NCI-H128 (cell line): ENCODE measurements around the gene PRSS1.
"Not testable (repeated sequence)": the region's sequence is repeated elsewhere in the genome, so short reads cannot be mapped to it uniquely, and the experiment has no call there.

Experiments
- DNase-seq: peaks from one replicate; lab custom pipeline; 2025; ENCODE audit not compliant: unreplicated experiment; lab: John Stamatoyannopoulos, UW

PRSS1 gene

DNA sequence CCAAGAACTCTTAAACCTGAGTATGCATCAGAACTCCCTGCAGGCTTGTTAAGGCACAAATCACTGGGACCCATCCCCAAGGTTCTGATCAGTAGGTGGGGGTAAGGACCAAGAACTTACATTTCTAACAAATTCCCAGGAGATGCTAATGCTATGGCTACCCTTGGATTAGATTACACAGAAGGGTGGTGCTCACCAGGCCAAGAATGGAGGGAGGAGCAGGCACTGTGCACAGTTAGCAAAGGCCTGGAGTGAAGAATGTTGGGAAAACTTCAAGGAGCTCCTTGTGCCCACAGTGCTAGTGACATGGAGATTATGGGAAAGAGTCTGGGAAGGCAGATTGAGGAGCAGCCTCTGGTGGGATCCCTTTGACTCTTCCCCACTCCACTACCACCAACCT is 23.4 kb downstream of the PRSS1 start:
- no peak for DNase-seq

GRCh38 chr7:142773230-142773629 is 24.0 kb downstream of the PRSS1 start:
- DNase-seq, result no peak

- no peak for DNase-seq
Measured at GRCh38 chr7:142773937-142774744, 24.9 kb downstream of the PRSS1 start.

GRCh38 chr7:142774826-142775225 is 25.6 kb downstream of the PRSS1 start:
- DNase-seq, result no peak

DNA sequence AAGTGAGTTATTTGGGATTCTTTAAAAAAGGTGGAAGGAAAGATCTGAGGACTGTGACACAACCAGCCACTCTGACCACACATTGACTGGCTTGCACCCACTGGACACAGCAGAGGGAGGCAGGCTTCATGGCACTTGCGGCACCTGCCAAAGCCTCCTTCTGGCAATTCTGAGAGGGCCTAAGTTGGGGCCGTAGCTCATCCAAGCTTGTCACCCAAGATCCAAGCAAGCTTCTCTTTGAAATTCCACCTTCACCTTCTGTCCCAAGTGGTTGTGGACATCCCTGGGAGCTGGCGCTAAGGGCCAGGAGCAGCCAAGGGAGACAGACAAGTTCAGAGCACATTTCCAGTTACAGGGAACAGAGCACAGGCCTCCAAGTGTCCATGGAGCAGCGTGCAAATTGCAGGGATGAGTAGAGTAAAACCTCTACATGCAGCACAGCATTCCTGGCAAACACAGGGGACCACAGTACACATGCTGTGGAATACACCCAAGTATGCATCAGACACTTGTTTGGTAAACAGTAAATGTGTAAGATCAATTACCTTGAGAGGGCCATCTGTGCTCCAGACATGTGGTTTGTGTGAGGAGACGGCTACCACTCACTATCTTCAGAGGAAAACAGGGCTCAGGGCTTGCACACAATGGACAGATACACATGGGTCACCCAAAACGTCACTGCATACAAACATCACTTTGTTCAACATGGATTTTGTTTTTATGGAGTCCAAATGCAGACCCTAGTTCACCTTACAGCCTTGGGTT is 26.3 kb downstream of the PRSS1 start:
- DNase-seq, result not testable (repeated sequence)

DNA sequence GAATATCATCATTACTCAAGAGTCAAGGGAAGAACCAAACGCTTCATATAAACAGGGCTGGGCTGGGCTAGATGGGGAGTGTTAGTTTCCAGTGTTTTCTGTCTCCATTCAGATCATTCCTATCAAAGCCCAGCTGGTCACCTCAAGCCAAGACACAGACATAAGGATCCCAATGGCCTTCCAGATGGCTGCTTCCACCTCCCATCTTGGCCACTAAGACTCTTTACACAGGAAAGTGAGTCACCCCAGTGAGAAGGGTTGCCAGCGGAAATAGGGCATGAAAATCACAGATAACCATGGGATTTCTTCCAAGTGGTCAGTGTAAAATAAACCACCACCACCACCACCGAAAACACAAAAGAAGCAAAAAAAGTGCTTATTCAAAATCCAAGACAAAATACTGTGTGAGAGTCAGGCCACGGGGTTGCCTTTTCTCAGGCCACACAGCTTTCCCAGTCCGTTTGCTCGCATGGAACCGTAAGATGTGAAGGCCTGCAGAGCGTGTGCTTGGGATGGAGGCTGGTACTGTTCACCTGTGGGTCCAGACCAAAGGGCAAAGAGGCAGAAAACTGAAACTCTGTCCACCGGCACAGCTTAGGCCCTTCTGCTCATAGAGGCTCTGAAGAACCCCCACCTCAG is 27.1 kb downstream of the PRSS1 start:
- no peak for DNase-seq

DNA sequence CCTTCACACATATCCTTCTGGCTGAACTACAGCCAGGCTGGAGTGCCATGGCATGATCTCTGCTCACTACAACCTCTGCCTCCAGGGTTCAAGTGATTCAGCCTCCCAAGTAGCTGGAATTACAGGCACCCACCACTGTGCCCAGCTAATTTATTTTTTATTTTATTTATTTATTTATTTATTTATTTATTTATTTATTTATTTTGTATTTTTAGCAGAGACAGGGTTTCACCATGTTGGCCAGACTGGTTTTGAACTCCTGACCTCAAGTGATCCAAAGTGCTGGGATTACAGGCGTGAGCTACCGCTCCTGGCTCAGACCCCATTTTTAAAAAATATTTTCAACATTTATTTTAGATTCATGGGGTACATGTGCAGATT is 27.6 kb downstream of the PRSS1 start:
- not testable (repeated sequence) for DNase-seq

GRCh38 chr7:142777318-142777717 is 28.0 kb downstream of the PRSS1 start:
- DNase-seq, result no peak

GRCh38 chr7:142782922-142783900 is 33.9 kb downstream of the PRSS1 start:
- DNase-seq, result peak; percentile 14

DNA sequence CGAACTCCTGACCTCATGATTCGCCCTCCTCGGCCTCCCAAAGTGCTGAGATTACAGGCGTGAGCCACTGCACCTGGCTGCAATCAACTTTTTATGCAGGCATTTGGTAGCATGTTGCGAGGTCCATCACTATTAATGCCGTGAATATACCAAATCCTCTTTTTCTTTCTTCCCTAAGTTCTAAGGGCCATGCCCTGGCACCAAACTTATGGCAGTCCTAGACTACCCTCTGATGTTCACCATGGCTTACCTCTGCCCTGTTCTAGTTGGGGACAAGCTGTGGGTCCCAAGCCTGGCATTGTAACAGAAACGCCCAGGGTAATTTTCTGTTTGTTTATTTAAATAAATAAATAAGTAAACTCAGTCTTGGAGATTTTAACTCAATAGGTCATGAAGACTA is 34.8 kb downstream of the PRSS1 start:
- DNase-seq, result no peak

DNA sequence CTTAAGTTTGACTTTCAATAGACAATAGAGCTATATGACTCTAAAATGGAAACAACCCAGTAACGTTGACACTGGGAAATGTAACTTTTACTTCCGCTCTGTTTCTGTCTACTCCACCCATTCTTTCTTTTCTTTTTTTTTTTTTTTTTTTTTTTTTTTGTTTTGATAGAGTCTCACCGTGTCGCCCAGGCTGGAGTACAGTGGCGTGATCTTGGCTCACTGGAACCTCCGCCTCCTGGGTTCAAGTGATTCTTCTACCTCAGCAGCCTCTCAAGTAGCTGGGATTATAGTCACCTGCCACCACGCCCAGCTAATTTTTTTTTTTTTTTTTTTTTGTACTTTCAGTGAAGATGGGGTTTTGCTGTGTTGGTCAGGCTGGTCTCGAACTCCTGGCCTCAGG is 35.4 kb downstream of the PRSS1 start:
- DNase-seq, result no peak

GRCh38 chr7:142785841-142786250 is 36.6 kb downstream of the PRSS1 start:
- DNase-seq, result no peak

DNA sequence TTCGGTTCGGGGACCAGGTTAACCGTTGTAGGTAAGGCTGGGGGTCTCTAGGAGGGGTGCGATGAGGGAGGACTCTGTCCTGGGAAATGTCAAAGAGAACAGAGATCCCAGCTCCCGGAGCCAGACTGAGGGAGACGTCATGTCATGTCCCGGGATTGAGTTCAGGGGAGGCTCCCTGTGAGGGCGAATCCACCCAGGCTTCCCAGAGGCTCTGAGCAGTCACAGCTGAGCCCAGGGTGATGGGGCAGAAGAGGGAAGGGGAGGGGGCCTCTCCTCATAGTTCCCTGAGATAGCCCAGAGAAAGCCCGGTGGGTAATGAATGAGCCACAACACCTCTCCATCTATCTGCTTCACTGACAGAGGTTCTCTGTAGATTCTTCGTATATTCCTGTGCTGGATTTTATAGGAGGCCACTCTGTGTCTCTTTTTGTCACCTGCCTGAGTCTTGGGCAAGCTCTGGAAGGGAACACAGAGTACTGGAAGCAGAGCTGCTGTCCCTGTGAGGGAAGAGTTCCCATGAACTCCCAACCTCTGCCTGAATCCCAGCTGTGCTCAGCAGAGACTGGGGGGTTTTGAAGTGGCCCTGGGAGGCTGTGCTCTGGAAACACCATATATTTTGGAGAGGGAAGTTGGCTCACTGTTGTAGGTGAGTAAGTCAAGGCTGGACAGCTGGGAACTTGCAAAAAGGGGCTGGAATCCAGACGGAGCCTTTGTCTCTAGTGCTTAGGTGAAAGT is 37.9 kb downstream of the PRSS1 start:
- DNase-seq, result no peak

- no peak for DNase-seq
Measured at GRCh38 chr7:142787783-142788182, 38.5 kb downstream of the PRSS1 start.

DNA sequence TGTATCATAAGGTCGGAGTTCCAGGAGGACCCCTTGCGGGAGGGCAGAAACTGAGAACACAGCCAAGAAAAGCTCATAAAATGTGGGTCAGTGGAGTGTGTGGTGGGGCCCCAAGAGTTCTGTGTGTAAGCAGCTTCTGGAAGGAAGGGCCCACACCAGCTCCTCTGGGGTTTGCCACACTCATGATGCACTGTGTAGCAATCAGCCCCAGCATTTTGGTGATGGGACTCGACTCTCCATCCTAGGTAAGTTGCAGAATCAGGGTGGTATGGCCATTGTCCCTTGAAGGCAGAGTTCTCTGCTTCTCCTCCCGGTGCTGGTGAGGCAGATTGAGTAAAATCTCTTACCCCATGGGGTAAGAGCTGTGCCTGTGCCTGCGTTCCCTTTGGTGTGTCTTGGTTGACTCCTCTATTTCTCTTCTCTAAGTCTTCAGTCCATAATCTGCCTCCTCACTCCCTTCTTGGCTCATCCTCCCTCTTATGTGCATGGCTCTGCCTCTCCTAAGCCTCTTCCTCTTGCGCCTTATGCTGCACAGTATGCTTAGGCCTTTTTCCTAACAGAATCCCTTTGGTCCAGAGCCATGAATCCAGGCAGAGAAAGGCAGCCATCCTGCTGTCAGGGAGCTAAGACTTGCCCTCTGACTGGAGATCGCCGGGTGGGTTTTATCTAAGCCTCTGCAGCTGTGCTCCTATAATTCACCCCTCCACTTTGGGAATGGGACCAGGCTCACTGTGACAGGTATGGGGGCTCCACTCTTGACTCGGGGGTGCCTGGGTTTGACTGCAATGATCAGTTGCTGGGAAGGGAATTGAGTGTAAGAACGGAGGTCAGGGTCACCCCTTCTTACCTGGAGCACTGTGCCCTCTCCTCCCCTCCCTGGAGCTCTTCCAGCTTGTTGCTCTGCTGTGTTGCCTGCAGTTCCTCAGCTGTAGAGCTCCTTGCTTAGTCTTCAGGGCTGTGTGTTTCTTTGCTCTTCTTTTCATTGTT is 39.3 kb downstream of the PRSS1 start:
- no peak for DNase-seq

DNA sequence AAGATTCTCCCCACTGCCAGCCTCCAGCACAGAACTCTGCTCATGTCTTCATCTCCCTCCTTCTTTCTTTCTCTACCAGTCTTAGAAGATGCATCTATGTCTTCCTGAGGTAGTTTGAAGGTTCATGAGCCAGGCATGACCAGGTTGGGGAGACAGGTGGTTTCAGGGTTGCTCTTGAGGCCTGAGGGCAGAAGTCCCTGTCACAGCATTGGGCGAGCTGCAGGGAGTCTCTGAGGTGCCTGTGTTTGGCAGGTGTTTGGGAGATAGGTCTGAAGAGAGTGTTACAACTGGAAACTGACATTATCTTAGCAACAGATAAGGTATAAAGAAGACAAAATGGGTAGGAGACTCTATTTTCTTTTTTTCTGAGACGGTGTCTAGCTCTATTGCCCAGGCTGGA is 40.2 kb downstream of the PRSS1 start:
- DNase-seq, result no peak

GRCh38 chr7:142790056-142790455 is 40.8 kb downstream of the PRSS1 start:
- DNase-seq, result no peak

DNA sequence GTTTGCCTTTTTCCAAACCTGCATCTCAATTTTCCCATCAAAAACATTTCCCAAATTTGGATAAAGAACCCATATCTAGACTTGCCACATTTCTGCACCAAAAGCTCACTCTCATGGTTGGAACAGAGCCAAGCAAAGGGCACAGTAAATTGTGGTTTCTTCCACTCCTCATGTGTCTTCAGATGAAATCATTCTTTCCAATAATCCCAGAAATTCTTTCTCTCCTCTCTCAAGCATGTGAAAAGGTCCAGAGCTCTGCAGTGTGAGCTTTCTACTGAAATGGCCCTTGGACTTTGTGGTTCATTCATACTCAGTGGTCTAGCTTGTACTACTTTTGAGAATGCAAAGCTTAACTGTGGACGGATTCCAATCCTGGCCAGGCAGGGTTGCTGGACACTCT is 41.3 kb downstream of the PRSS1 start:
- no peak for DNase-seq

DNA sequence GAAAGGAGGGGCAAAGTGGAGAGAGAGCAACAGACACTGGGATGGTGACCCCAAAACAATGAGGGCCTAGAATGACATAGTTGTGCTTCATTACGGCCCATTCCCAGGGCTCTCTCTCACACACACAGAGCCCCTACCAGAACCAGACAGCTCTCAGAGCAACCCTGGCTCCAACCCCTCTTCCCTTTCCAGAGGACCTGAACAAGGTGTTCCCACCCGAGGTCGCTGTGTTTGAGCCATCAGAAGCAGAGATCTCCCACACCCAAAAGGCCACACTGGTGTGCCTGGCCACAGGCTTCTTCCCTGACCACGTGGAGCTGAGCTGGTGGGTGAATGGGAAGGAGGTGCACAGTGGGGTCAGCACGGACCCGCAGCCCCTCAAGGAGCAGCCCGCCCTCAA is 42.2 kb downstream of the PRSS1 start:
- no peak for DNase-seq
